HG03378 (cell line): ENCODE data around the gene PRAME.
"Not testable (repeated sequence)": the region's sequence is repeated elsewhere in the genome, so short reads cannot be mapped to it uniquely, and the experiment has no call there.

Source experiments
- ATAC-seq: cut with Tn5 transposase; IDR thresholded peaks from one replicate; pipeline ENCODE4 v1.9.1; 2021; ENCODE audit warnings: mild to moderate bottlenecking, moderate library complexity; ENCODE audit not compliant: unreplicated experiment

The PRAME gene

DNA sequence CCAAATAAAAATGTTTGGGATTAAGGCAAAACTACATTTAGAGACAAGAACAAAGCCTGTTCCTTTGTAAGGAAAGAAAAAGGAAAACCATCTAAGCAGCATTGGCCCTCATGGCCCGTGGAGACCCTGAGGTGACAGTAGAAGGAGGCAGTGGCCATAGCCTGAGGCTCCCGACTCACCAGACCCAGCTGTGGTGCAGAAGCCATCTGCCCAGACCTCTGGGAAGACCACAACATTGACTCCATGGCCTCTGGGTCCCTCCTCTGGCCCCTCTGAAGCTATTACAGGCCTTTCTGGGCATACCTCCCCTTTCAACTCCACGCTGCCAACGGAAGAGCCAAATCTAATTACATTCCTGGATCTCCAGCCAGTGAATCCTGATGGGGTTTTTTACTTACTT, 6.4 kb downstream of the PRAME start:
- no peak for ATAC-seq

DNA sequence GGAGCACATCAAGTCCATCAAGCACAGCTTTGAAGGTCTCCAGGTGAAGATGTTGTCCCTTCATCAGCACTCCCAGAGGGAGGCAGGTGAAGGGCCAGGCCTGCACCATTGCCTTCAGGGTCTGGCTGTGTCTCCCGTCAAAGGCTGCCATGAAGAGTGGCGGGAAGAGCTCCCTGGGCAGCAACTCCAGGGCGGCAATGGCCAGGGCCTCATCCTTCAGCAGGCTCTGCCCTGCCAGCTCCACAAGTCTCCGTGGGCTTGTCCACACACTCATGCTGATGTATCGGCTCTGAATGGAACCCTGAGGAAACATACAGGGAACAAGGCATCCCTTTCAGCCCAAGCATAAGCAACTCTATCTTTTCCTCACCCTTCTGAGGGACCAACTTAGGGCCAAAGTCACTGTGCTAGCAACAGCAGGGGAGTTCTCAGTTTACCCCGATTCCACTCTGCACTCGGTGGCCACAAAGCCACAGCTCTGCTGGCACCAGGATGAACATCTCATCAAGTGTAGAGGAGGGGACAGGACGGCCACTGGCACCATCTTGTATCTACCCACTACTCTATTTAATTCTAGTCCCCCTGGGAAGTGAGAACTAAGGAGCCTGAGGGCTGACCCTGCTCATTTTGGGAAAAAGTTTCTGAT, 8.2 kb downstream of the PRAME start:
- ATAC-seq = no peak

DNA sequence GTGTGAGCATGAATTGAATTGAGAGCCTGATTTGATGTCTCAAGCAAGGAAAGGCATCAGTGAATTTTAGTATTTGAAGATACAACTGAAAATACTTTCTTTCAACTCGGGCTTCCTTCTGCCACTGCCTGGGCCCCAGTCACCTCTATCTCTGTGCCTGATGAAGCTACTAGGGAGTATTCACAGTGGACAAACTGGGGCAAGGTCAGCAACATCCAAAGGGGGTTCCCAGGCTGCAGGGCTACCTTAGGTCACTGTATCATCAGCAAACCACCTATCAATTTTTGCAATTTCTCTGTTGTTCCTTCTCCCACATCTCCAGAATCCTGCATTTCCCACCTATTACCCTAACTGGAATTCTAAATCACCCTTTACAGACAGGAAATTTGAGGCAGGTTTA, 10.2 kb downstream of the PRAME start:
- ATAC-seq = no peak

DNA sequence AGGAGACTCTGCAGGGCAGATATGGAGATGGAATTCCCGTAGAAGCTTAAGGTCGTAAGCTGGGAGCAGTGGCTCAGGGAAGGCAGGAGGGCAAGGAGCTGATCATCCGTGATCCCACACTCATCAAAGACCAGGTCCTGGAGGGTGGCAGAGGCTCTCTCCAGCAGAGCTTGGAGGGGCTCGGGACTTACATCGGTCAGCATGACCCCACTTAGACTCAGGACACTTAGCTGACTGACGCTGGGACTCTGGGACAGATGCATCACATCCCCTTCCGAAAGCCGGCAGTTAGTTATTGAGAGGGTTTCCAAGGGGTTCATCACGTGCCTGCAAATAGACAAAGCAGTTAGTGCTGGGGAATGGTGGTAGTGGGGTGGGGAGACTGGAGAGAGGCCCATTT, 10.7 kb downstream of the PRAME start:
- ATAC-seq = no peak

GRCh38 chr22:22547692-22548300, 11.3 kb downstream of the PRAME start:
- ATAC-seq = no peak

- no peak for ATAC-seq
These were observed 11.8 kb downstream of the PRAME start for GRCh38 chr22:22547226-22547625.

DNA sequence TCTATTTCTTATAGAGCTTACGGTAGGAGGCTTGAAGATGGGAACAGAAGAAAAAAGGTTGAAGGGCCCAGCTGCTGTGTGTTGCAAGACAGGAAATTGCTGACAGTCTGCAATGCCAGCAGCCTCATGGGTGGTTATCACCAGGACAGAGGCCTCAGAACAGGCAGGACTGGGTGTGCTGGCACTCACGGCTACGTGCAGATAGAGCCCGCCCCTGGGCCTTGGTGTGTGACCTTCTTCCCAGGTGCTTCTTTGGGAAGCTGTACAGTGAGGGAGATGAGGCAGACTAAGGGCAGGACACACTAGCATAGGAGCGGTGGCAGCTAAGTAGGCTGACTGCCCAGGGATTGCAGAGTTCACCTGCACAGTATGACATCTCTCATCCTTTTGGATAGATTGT, 12.6 kb downstream of the PRAME start:
- no peak for ATAC-seq

- ATAC-seq = no peak
These were observed 14.0 kb downstream of the PRAME start for GRCh38 chr22:22545084-22545483.

GRCh38 chr22:22538226-22538989, 20.7 kb downstream of the PRAME start:
- no peak for ATAC-seq

DNA sequence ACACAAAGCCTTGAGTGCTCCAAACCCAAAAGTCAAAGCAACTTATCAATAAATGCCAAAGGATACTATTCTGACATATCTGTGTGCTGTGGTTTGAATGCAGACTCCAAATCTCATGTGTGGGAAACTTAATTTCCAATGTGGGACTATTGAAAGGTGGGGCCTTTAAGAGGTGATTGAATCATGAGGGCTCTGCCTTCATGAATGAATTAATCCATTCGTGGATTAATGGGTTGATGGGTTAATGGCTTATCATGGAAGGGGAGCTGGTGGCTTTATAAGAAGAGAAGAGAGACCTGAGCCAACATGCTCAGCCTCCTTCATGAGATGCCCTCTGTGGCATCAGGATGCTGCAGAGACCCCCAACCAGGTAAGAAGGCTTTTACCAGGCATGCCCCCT, 22.1 kb downstream of the PRAME start:
- no peak for ATAC-seq

DNA sequence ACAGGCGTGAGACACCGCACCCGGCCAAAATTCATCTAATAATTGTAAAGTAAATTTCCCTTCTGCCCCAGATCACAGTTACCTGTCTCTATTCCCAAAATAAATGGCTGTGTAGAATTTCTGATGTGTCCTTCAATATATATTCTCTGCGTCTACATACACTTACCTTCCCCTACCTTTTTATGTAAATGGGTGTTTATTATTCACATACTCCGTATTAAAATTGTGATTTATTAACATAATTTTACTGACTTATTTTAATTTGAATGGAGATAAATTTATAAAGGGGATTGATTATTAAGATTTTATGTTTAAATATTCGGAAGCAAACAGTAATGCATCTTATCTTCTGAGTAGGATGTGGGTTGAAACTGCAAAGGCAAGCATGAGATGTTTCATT, 22.6 kb downstream of the PRAME start:
- no peak for ATAC-seq

DNA sequence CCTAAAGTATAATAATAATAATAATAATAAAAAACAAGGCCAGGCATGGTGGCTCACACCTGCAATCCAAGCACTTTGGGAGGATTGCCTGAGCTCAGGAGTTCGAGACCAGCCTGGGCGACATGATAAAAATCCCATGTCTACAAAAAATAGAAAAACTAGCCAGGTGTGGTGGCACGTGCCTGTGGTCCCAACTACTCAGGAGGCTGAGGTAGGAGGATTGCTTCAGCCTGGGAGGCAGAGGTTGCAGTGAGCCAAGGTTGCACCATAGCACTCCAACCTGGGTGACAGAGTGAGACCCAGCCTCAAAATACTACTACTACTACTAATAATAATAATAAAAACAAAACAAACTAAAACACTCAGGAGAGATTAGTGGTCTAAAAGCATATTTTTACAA, 23.4 kb downstream of the PRAME start:
- no peak for ATAC-seq

- ATAC-seq = no peak
These were observed 24.3 kb downstream of the PRAME start for GRCh38 chr22:22534604-22535415.

DNA sequence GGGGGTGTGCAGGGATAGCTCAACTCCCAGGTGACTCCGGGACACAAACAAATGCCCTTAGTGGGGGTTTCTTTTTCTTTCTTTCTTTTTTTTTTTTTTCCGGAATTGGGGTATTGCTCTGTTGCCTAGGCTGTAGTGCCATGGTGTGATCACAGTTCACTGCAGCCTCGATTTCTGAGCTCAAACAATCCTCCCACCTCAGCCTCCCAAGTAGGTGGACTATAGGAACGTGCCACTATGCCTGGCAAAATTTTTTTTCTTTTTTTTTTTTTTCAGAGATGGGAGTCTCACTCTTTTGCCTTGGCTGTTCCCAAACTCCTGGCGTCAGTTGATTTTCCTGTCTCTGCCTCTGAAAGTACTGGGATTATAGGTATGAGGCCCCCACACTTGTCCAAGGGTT, 25.2 kb downstream of the PRAME start:
- ATAC-seq = no peak

- no peak for ATAC-seq
These were observed 25.6 kb downstream of the PRAME start for GRCh38 chr22:22533417-22533816.

GRCh38 chr22:22532547-22533071, 26.5 kb downstream of the PRAME start:
- not testable (repeated sequence) for ATAC-seq

GRCh38 chr22:22531770-22532546, 27.1 kb downstream of the PRAME start:
- ATAC-seq = no peak

DNA sequence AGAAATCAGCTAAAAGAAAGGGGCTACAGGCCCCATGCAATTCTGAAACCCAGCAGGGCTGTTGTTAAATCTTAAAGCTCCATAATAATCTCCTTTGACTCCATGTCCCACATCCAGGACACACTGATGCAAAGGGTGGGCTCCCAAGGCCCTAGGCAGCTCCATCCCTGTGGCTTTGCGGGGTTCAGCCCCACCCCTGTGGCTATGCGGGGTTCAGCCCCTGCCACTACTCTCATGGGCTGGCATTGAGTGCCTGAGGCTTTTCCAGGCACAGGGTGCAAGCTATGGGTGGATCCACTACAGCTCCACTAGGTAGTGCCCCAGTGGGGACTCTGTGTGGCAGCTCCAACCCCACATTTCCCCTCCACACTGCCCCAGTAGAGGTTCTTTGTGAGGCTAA, 30.3 kb downstream of the PRAME start:
- no peak for ATAC-seq

GRCh38 chr22:22527312-22527711, 31.8 kb downstream of the PRAME start:
- ATAC-seq = no peak

- ATAC-seq = no peak
These were observed 32.7 kb downstream of the PRAME start for GRCh38 chr22:22526125-22526912.
